Pulmonary artery endothelial cell (primary cell): ENCODE results near the gene ADAM12. TPM values are rescaled to one million over a fixed set of nuclear protein-coding genes. Genes with fewer than 3 reads are reported as not detected.

Source experiments
- DNase-seq: peaks from one replicate; pipeline ENCODE4 v3.0.0-alpha.2; 2011; ENCODE audit warnings: low read depth, low spot score
- total RNA-seq: library from RNA; depleted of rRNA; stranded (reverse); fragments of >200 nt; gene quantifications from 2 replicates; pipeline ENCODE4 v1.2.3, GENCODE V29; 2014

Gene ADAM12, protein sequence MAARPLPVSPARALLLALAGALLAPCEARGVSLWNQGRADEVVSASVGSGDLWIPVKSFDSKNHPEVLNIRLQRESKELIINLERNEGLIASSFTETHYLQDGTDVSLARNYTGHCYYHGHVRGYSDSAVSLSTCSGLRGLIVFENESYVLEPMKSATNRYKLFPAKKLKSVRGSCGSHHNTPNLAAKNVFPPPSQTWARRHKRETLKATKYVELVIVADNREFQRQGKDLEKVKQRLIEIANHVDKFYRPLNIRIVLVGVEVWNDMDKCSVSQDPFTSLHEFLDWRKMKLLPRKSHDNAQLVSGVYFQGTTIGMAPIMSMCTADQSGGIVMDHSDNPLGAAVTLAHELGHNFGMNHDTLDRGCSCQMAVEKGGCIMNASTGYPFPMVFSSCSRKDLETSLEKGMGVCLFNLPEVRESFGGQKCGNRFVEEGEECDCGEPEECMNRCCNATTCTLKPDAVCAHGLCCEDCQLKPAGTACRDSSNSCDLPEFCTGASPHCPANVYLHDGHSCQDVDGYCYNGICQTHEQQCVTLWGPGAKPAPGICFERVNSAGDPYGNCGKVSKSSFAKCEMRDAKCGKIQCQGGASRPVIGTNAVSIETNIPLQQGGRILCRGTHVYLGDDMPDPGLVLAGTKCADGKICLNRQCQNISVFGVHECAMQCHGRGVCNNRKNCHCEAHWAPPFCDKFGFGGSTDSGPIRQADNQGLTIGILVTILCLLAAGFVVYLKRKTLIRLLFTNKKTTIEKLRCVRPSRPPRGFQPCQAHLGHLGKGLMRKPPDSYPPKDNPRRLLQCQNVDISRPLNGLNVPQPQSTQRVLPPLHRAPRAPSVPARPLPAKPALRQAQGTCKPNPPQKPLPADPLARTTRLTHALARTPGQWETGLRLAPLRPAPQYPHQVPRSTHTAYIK
- 0.13 and 0.21 TPM in 2 replicates for total RNA-seq

DNA sequence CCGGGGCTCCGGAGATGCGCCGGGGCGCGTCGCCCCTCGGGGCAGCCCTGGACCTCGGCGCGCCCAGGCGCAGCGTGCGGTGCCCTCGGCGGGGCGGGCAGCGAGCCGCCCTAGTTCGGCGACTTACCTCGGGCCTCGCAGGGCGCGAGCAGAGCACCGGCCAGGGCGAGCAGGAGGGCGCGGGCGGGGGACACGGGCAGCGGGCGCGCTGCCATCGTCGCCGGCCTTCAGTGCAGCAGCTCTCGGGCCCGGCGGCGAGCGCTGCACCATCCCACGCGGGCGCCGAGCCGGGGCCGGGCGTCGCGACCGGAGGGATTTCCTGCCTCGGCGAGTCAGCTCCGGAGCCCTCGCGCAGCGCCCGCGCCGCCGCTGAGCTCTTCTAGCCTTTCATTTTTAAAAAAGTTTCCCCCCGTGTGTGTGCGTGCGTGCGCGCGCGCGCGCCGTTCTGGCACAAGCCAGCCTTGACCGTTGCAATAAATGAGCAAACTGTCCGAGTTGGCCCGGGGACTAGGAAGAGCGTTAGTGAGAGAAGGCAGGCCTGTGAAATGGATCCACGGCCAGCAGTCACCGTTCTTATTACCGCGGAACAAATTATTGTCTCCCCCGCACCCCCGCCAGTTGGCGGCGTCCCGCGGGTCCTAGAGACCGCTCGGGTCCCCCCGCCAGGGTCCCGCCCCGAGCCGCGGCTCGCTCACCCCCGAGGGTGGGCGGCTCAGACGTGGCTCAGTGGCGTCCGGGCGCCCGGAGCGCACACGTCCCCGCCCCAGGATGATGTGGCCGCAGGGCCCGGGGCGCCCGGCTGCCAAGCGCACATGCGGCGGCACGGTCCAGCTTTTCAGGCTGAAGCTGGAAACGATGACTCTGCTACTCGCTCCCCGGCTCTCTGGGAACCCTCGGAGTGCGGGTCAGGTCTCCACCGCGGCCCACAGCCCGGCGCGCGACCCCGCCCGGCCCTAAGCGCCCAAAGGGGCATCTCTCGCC lies at the start of gene ADAM12:
TSS of gene ADAM12 (minus strand) at position 547 of the 981 bp plus-strand sequence. CDS start at position 215, 332 bp downstream.
- DNase-seq: no peak

DNA sequence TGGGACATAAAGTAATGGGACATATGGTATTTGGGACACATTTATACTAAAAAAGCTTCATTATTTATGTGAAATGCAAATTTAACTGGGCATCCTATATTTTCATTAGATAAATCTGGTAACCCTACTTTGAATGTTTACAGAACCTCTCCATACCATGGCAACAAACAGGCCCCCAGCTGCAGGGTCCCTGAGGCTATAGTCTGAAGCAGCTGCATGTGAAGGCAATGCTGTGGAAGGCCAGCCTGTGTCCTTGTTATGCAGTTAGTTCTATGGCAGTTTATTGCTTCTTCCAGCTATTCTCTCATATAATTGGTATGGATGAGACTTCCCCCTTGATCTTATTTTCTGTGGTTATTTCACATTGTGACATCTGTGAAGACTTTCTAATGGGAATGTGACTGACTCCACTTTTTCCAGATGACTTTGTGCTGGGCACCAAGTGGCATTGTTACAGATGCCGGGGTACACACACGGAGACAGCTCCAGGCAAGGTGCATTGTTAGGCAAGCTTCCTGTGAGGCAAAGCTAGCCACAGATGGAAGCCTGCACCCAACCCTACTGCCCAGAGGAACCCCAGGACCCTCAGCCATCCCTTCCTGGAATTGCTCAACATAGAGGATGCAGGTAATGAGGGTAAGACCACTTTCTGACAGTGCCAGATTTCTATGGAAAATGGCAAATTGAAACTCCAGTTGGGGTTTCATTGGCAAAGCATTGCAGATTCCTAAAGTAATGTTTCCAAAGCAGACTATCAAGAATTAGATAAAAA lies 49.5 kb upstream of the ADAM12 start:
- DNase-seq: no peak

DNA sequence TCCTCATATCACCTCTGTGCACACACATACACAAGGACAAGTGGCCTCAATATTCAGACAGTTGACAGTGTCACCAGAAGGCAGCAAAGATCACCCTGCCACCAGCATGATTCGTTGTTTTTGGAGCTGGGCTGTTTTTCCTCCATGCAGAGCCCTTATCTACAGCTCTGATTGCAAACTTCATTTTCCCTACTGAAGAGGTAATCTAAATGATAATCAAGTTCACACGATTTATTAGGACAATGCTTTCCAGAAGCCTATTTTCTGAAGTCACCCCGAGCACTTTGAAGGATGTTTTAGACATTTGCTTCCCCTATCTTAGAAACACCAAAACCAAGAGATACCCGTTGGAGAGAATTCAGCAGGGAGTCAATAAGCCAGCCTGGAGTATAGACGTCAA lies 46.0 kb upstream of the ADAM12 start:
- DNase-seq: no peak

DNA sequence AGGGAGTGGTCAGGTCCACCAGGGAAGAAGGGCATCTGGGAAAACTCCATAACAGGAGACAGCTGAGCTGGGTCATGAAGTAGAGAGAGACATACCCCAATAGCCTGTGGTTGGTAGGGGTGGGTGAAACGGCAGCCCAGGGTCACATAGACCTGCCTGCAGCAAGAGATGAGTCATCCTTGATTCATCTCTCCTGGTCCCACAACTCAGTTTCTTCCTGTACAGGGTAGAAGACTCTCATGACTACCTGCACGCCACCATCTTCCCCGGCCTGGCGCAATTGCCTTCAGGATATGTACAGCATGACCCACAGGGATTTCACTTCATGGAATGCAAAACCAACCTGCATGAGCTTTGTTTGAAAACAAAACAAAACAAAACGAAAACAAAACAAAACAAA lies 45.1 kb upstream of the ADAM12 start:
- DNase-seq: no peak

GRCh38 chr10:126432507-126432906 lies 44.2 kb upstream of the ADAM12 start:
- DNase-seq: no peak

GRCh38 chr10:126431816-126432215 lies 43.5 kb upstream of the ADAM12 start:
- no peak for DNase-seq

GRCh38 chr10:126430512-126430911 lies 42.2 kb upstream of the ADAM12 start:
- no peak for DNase-seq

DNA sequence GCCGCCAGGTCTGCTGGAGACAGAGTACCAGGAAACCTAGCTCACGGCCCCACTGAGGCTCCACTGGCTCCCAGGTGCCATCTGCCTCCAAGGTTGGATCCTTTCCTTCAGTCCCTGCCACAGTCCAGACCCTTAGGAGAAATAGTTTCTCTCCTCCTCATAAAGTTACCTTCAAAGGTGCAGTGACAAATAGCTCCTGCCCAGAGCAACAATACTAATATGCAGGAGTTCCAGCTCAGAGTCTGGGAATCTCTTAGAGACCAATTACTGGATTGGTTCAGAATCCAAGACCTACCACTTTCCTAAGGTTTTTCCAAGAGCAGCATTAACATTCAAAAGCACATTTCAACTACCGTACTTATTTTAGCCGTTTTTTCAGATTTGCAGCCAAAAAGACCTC lies 41.0 kb upstream of the ADAM12 start:
- no peak for DNase-seq

GRCh38 chr10:126425489-126426065 lies 37.3 kb upstream of the ADAM12 start:
- no peak for DNase-seq

DNA sequence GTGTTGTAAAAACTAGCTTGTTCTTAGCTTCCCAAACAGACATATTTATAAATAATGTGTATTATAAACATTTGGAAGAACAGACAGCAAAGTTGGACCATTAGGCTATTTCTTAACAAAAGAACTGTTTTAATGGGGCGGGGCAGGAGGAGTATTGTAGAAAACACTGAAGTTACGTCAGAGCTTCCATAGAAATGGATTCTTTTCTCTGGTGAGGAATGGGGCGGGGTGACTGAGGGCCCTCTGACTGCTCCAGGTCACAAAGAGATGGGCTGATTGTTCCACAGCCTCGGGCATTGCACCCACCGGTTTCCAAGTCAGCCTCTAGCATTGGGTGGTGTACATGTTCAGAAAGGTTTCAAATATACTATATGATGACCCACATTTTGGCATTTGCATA lies 36.8 kb upstream of the ADAM12 start:
- no peak for DNase-seq

DNA sequence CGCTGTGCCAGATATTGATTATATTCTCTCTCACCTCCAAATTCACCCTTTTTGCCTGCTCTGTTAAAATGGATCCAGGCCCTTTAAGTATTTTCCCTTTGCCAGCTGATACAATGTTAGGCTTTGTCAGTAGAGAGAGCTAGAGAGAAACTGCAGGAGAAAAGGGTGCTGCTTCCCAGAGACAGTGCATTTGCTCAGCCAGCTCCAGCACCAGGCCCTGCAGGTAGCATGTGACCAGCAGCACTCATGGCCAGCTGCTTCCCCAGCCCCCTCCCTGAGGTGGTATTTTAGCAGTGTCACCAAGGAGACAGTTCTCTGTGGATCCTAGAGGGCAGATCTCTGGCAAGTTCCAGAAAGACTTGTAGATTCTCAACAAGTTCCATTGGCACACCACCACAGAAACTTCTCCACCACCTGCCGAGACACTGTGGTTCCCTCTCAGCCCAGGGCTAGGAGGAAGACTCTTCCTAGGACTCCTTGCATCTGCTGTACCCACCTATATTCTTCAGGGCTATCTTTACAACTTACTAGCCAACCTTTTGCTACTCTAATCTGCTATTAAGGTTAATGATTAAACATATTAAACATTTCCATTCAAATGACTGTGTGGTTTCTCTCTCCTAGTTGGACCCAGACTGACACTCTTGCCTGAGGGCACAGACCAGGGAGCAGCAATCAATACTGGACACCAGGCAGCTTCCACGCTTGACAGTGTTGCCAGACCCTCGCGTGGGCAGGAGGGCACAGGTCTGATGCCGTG lies 35.6 kb upstream of the ADAM12 start:
- no peak for DNase-seq

GRCh38 chr10:126422567-126422966 lies 34.3 kb upstream of the ADAM12 start:
- no peak for DNase-seq

DNA sequence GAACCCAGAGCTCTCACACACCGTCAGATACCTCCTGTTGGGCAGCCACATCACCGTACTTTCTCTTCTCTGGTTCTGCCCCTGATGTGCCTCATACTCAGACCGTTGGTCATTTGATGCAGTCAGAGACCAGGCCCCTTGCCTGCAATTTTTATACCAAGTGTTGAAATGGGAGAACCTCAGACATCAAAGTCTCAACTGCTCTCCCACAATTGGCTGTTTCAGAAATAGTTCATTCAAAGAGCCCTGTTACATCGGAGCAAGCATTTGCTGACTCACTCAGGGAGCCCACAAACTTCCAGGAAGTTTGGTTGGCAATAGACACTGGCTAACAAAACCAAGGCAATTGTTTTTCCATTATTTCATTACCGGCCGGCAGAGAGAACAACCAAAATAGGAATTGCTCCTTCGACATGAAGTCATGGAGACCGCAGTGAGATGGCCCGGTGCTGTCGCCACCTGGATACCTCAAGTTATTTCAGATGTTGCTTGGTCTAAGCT lies 33.5 kb upstream of the ADAM12 start:
- DNase-seq: no peak

DNA sequence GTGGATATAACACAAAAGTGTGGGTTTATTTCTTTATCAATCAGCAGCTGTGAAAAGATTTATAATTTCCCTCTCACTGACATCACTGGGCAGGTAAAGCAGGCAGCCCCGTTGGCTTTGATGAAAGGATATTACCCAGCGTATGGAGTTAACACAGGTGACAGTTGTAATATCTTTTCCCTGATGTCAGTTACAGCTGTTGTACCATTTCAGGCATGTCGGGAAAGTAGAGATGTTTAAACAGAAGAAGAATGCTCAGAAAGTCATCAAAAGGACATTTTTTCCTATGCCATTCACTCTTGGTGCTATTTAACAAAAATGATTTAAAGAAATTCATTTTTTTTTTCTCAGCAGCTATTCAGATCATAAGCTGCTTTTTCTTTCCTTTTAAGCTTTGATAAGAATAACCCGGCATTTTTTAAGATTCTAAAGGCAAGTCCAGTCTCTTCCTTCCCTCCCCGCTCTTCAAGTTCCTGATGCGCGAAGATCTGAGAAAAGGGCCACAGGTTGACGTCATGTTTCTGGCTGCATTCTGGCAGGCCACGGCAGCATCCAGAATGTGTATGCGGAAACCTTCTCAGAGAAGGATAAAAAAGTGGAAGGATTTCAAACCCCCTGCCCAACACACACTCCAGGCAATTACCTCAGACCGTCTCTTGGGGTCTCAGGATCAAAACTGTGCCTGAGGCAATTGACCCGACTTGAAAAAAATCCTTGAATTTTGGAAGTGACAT lies 32.5 kb upstream of the ADAM12 start:
- no peak for DNase-seq

DNA sequence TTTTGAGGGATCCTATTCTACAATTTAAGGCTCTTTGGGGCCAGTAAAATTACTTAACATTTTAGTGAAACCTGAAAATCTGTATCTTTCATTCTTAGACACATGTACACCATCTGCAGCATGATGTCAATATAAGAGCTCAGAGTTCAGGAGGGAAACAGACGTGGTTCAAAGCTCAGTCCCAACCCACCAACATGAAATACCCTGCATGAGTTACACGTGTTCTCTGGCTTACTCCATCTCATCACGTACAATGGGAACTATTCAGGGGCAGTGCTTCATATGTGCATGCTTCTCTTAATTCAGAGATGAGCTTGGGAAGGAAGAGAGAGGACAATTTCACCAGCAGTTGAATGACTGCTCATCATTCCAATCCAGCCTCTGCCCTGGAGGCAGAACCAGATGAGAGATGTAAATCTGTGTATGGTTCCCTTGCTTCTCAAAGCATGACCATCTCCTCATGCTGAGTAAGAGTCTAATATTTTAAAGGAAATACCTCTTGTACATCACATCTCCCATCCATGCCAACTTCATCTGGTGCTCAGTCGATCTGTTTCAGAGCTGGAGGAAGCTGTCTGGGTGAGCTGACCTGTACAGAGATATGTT lies 29.0 kb upstream of the ADAM12 start:
- no peak for DNase-seq

GRCh38 chr10:126409821-126410220 lies 21.5 kb upstream of the ADAM12 start:
- no peak for DNase-seq

DNA sequence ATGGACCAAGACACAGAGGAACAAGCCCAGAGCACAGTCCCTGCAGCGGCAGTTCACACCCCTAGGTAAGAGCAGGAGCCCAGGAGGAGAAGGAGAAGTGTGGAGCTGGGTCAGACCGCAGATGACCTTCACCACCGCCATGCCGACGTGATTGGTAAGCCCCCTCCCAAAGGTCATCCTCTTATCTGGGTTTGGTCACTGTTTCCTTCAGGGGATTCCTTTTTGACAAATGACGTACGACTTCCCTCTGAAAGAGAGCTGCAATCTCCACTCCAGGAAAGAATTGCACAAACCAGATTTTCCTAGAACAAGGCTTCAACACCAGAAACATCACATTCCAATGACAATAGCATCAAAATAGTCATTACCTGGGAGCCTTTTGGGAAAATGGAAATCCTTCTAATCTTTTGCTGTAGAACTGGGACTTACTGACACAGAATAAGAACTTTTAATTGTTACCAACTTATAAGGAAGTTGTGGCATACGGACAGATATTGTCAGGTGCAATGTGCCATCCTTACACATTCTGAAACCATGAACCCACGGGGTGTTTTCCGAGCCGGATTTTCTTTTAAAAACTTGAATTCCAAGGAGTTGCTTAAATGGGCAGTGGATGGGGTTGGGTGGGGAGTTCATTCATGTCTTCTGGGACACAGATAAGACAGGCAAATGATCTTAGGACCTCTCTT lies 20.8 kb upstream of the ADAM12 start:
- DNase-seq: no peak
